Stimulated activated naive CD8-positive, alpha-beta T cell treated with anti-CD3 and anti-CD28 coated beads, Interleukin-15, Interleukin-2, amounts not matched to agents 100 ng/mL and 50 ng/mL, for 24 hours (primary cell): ENCODE results near the gene SKAP2.

ENCODE experiments used
- H3K27ac Mint-ChIP-seq: one replicate; pipeline ENCODE4 v1.8.0; 2021; ENCODE audit warnings: mild to moderate bottlenecking, mixed read lengths
- H3K27me3 Mint-ChIP-seq: one replicate; pipeline ENCODE4 v1.8.0; 2021; ENCODE audit warnings: mixed read lengths
- H3K36me3 Mint-ChIP-seq: one replicate; pipeline ENCODE4 v1.8.0; 2021; ENCODE audit warnings: low read depth, mixed read lengths
- H3K4me1 Mint-ChIP-seq: one replicate; pipeline ENCODE4 v1.8.0; 2021; ENCODE audit warnings: low read depth, mixed read lengths
- H3K4me3 Mint-ChIP-seq: one replicate; pipeline ENCODE4 v1.8.0; 2021; ENCODE audit warnings: mild to moderate bottlenecking, mixed read lengths
- H3K9me3 Mint-ChIP-seq: one replicate; pipeline ENCODE4 v1.8.0; 2021; ENCODE audit warnings: mixed read lengths

SKAP2 gene

DNA sequence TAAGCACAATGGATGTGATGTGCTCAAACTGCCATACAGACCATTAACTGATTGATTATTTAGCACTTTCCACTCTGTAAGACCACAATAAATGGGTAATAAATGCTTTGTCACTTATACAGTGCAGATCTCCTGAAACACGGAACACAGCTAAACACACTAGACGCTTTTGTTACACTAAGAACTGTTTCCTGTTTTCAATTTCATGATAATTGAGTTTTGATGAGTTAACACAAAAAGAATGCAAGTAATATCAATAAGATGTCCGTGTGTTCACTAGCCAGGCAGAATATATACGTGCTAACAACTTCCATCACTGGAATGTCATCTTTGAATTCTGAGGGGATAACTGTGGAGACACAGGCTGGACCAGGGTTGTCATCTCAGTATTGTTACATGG is 178.8 kb downstream of the SKAP2 start:
- Mint-ChIP-seq H3K27ac (no peak overlapping the region), H3K27me3 (peaks cover 20% of the 10 kb centered on the region), H3K4me1 (peaks cover 4% of the 10 kb centered on the region), H3K9me3 (no peaks in the 10 kb centered on the region), H3K36me3 (no peaks in the 10 kb centered on the region), H3K4me3 (no peak overlapping the region)

DNA sequence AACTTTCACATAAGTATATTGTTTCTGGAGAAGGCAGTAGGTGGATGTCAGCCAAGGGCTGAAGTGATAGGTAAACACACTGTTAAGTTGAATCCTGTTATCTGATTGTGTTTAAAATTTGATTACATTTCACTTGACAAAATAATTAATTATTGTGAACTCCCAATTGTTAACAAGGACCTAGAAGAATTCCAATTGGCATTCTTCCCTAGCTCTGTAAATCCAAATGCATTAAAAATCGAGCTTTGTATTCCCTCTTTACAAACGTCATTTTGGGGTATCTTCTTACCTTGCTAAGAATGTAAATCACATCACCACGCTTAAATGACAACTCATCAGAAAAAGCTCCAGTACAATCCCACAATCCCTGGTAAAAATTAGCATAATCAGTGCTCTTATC is 179.9 kb downstream of the SKAP2 start:
- Mint-ChIP-seq H3K27me3 (peaks cover 20% of the 10 kb centered on the region), H3K9me3 (no peaks in the 10 kb centered on the region), H3K4me1 (peaks cover 4% of the 10 kb centered on the region)

DNA sequence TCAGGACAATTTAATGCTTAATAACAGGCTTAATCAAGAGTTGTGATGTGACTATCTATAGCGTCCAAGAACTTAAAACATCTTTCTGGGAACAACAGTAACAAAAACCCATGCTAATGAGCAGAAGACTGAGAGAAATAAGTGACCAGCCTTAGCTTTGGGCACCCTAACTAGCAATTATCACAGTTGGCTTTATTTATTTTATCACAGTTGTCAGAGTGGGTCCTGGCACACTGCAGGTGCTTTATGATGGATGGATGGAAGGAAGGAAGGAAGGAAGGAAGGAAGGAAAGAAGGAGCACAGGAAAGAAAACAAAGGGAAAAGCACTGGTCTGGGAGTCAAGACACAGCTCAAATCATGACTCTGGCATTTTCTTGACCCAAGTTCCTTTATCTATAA is 181.1 kb downstream of the SKAP2 start:
- Mint-ChIP-seq H3K9me3 (no peaks in the 10 kb centered on the region), H3K4me1 (peaks cover 1% of the 10 kb centered on the region), H3K27ac (no peak overlapping the region), H3K27me3 (peaks cover 20% of the 10 kb centered on the region), H3K36me3 (no peaks in the 10 kb centered on the region), H3K4me3 (no peak overlapping the region)

More for the DNA sequence above, 179.9 kb downstream of the SKAP2 start:
- Mint-ChIP-seq H3K4me3 (no peak overlapping the region), H3K36me3 (no peaks in the 10 kb centered on the region), H3K27ac (no peak overlapping the region)

DNA sequence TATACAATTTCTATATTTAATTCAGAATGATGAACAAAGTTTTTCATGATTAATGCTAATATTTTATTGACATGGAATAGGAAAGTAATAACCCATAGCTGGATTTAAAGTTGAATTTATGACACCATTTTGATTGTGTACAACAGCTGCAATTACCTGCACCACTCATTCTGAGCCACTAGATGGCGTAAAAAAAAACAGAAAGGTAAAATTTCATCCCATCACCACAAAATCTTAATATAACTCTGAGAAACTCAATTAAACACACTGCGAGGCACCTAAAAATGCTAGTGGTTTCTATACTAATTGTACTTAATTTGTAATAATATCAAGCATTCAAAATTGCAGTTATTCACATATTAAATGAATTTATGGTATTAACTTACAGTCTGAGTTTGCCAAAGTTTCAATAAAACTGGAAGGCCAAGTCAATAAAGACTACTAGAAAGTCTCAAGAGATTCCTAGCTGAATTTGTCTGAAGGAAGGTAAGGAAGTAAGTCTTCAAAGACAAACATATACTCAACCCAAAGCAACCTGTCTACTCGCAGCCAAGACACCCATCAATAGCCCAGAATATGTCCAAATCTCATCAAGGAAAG is 182.5 kb downstream of the SKAP2 start:
- no peak overlapping the region for H3K4me3 Mint-ChIP-seq
- H3K36me3 Mint-ChIP-seq: no peaks in the 10 kb centered on the region
- H3K27ac Mint-ChIP-seq: no peak overlapping the region
- no peaks in the 10 kb centered on the region for H3K4me1 Mint-ChIP-seq
- peaks cover 20% of the 10 kb centered on the region for H3K27me3 Mint-ChIP-seq
- H3K9me3 Mint-ChIP-seq: no peaks in the 10 kb centered on the region

DNA sequence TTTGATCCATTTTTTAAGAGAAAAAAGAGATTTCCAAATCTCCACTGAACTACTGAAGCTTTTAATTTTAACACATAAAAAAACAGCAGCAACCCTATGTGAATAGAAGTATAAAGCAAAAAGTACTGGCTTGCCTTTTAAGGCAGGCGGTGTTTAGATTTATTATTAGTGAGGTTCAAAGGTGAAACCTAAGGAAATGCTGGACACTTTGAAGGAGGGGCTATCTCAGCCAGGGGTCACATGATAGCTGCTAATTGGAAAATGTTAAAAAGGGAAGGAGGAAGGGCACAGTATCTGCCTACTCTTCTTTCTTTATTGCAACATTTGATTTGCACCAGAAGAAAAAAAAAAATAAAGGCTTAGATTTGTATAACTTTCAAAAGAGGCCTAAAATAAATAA is 183.8 kb downstream of the SKAP2 start:
- peaks cover 18% of the 10 kb centered on the region for H3K27me3 Mint-ChIP-seq
- no peaks in the 10 kb centered on the region for H3K36me3 Mint-ChIP-seq
- H3K27ac Mint-ChIP-seq: no peak overlapping the region
- H3K4me1 Mint-ChIP-seq: no peaks in the 10 kb centered on the region
- H3K4me3 Mint-ChIP-seq: no peak overlapping the region
- no peaks in the 10 kb centered on the region for H3K9me3 Mint-ChIP-seq

DNA sequence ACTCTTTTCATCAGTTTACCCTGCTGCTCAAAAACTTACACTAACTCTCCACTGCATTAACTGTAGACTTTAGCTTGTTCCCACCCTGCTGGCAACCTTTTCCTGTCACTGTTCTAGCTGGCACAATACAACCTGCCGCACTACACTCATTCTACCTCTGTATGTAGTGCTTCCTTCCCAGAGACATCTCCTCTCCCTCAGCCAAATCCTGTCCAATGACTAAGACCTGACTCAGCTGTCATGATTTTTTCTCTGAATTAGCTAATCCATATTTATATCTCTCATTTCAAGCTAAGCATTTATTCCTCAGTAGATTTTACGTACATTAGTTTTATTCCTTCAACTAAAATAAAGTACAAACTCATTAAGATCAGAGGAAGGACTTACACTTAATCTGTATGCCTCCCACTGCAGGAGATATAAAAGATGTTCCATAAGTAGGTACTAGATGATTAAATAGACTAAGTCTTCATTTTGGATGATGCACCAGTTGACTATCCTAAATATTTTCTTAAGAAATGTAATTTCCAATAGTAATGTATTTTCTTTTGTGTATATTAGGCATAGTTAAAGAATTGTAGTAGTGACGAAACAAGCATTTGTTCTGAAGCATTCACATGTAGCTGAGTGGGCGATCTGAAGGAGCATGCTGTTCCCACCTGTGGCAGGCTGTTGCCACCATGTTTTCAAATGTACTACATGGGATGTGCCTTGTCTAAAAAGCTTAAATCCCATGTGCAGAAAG is 189.1 kb downstream of the SKAP2 start:
- H3K4me1 Mint-ChIP-seq: no peaks in the 10 kb centered on the region
- no peaks in the 10 kb centered on the region for H3K9me3 Mint-ChIP-seq
- no peaks in the 10 kb centered on the region for H3K36me3 Mint-ChIP-seq
- no peak overlapping the region for H3K4me3 Mint-ChIP-seq
- H3K27me3 Mint-ChIP-seq: peaks cover 5% of the 10 kb centered on the region
- no peak overlapping the region for H3K27ac Mint-ChIP-seq

DNA sequence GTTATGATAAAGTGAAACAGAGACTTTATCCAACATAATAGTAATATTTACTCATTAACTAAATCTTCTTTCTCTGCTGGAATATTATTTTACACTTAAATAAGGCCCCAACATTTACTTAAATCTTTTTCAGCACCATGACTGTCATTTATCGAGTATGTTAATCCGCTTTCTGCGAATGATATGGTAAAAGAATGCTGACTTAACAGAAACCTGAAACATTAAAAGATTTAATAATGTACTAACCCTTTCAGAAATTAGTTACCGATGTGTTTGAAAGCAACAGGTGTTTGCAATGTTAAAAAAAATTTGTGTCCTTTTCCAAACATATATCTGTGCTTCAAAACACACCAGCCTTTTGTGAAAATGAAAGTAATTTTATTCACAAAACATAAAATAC is 190.5 kb downstream of the SKAP2 start:
- H3K27me3 Mint-ChIP-seq: peaks cover 5% of the 10 kb centered on the region
- no peaks in the 10 kb centered on the region for H3K9me3 Mint-ChIP-seq
- H3K36me3 Mint-ChIP-seq: no peaks in the 10 kb centered on the region
- no peak overlapping the region for H3K27ac Mint-ChIP-seq
- no peak overlapping the region for H3K4me3 Mint-ChIP-seq
- H3K4me1 Mint-ChIP-seq: no peaks in the 10 kb centered on the region

DNA sequence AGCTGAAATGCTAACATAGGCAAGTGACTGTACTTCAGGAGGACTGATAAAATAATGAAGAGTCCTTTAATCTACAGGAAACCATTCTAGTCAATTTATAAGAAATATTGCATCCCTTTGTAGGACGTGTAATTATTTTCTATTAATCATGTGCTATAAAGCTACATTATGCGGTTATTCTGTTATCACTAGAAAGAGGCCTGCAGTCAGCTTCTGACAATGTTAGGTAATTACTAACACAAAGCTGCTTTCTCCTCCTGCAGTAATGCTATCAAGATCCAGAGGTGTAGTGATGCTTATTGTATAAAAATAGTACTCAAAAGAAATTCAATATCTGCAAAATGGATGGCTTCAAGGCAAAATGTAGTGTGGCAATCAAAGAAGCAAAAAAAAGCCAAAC is 191.1 kb downstream of the SKAP2 start:
- Mint-ChIP-seq H3K36me3 (no peaks in the 10 kb centered on the region), H3K27me3 (peaks cover 5% of the 10 kb centered on the region), H3K4me1 (no peaks in the 10 kb centered on the region), H3K9me3 (no peaks in the 10 kb centered on the region), H3K4me3 (no peak overlapping the region), H3K27ac (no peak overlapping the region)

DNA sequence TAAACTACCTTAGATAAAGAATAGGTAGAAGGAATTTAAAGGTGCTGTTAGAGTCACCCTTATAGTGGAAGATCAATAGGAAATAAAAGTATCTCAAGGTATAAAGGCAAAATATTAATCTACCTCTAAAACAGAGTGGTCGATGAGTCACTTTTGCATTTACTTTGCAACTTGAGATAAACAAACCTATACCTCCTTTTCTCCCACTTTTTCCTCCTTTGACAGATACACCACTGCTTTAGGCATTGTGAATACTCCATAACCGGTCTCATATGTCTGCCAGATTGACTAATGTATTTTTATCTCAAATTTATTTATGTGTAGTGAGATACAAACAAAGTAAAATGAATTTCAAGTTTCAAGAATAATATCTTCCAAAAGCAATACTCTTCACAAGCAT is 193.5 kb downstream of the SKAP2 start:
- Mint-ChIP-seq H3K4me1 (peaks cover 3% of the 10 kb centered on the region), H3K36me3 (no peaks in the 10 kb centered on the region), H3K27ac (no peak overlapping the region), H3K27me3 (peaks cover 5% of the 10 kb centered on the region), H3K9me3 (no peaks in the 10 kb centered on the region), H3K4me3 (no peak overlapping the region)

DNA sequence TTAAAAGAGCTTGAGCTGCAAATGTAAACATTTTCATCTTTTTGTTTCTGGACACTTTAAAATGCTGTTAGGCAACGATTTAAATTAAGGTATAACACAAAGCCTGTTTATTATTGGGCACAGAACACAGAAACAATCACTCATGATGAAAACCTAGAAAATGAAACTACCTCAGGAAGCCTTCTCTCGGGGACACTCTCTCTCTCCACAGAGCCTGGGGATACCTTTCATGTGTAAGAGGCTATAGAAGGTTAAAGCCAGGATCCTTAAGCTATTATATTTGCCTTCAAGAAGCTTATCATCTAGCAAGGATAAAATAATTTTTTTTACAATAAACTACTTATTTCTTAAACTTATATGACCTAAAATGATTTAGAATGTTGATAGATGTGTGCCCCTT is 194.1 kb downstream of the SKAP2 start:
- Mint-ChIP-seq H3K36me3 (no peaks in the 10 kb centered on the region), H3K4me3 (no peak overlapping the region), H3K4me1 (peaks cover 6% of the 10 kb centered on the region), H3K27me3 (peaks cover 5% of the 10 kb centered on the region), H3K27ac (no peak overlapping the region), H3K9me3 (no peaks in the 10 kb centered on the region)

DNA sequence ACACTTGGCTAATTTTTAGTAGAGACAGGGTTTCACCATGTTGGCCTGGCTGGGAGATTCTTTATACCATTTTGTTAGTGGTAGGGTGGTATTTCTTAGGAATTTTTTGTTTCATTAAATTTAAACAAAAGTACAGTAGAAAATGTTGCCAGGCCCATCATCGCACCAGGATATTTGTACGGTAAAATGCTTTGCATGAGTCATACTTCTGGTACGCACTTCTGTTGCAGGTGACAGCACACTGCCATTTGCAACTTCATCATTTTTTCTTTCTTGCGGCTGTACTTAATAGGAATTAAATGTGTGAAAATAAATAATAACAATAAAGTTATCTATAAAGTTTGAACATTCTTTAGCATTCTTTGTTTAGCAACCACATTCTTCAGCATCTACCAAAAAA is 195.6 kb downstream of the SKAP2 start:
- Mint-ChIP-seq H3K27me3 (no peaks in the 10 kb centered on the region), H3K4me3 (no peak overlapping the region), H3K9me3 (no peaks in the 10 kb centered on the region), H3K36me3 (no peaks in the 10 kb centered on the region), H3K27ac (no peak overlapping the region), H3K4me1 (peaks cover 17% of the 10 kb centered on the region)

DNA sequence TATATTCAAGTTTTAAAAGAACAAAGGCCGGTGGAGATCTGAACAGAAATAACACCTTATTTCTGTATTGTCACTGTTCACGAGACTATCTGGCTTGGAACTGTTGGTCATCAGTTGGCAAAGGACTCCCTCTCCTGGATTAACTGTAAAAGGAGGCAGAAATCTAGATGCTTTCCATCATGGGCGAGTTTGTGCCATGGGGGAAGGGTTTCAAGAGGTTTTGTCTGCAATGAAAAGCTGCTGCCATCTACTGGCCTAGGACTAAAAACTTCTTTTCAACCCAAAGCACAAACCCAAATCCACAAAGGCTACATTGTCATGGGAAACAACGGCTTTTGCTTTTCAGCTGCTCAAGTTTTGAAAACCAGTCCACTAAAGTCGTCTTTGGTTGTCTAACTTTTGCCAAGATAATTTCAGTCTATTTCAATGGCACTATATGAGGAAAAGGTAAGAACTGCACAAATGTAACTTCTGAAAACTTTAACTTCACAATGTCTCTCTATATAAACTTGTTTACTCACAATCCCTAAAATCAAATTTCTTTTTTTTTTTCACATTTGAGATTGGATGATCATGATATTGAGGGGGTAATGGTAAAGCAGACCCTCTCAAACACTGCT is 196.8 kb downstream of the SKAP2 start:
- Mint-ChIP-seq H3K27me3 (no peaks in the 10 kb centered on the region), H3K4me1 (peaks cover 17% of the 10 kb centered on the region), H3K9me3 (no peaks in the 10 kb centered on the region), H3K4me3 (no peak overlapping the region), H3K27ac (no peak overlapping the region), H3K36me3 (no peaks in the 10 kb centered on the region)

DNA sequence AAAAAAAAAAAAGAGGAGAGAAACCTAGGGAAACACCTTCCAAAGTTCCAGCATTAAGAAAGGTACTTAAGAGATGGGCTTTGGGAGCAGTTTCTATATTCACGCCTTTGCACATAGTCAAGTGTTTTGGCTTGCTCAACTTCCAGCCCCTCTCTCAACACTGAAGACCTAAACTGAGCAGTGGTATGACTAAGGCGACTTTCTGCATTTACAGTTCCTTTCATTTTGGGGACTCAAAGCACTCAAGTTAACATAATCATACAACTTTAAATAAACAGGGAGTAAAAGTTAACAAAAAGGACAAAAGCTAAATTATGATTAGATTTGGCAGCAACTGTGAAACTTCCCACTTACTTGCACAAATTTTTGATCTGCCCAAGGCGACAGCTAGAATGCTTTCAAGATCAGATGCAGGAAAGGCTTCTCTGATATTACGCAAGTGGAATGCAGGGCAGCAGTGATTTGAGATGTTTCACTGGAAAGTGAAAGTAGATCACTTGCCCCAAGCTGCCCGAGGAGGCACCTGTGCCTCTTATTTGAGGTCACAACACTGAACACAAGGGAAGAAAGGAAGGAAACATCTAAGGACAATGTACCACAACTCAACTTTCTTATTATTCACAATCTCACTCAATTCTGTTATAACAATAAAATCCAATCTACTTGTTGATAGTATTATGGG is 199.5 kb downstream of the SKAP2 start:
- H3K27ac Mint-ChIP-seq: no peak overlapping the region
- no peaks in the 10 kb centered on the region for H3K27me3 Mint-ChIP-seq
- H3K4me3 Mint-ChIP-seq: peak overlapping the region; percentile 28
- no peaks in the 10 kb centered on the region for H3K36me3 Mint-ChIP-seq
- peaks cover 17% of the 10 kb centered on the region for H3K4me1 Mint-ChIP-seq
- H3K9me3 Mint-ChIP-seq: no peaks in the 10 kb centered on the region

DNA sequence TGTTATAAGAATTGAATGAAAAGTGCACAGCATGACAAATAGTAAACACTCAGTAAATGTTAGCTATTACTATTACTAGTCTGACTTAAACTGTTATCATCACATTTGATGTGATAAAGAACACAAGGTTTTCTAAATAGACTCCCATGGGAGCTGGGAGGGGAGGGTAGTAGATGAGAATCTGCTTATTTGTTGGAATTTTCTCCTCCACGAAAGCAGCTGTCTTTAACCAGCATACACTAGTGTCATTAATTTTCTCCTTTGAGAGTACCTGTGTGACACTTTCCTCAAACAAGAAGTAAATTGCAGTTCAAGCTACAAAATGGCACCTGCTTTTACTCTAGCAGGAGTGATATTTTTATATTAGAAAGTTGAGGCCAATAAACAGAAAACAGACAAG is 200.1 kb downstream of the SKAP2 start:
- no peaks in the 10 kb centered on the region for H3K9me3 Mint-ChIP-seq
- no peak overlapping the region for H3K4me3 Mint-ChIP-seq
- H3K27me3 Mint-ChIP-seq: no peaks in the 10 kb centered on the region
- no peaks in the 10 kb centered on the region for H3K36me3 Mint-ChIP-seq
- no peak overlapping the region for H3K27ac Mint-ChIP-seq
- peaks cover 17% of the 10 kb centered on the region for H3K4me1 Mint-ChIP-seq

DNA sequence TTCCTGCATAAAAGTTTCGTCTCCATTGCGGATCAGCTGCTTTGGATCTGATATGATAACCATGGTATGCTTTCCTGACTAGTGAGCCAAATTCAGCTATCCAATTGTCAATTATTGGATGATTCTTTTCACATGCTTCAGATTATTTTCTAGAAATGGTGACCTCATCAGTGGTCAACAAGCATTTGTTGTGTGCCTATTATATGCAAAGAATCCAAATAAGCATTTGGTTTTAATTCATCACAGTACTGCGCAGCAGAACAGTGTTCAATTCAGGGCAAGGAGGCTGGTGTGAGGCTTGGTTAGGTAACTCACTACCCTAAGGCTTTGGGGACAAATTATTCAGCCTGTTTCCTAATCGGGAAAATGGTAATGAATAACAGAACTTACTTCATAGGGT is 200.5 kb downstream of the SKAP2 start:
- H3K27me3 Mint-ChIP-seq: no peaks in the 10 kb centered on the region
- H3K4me3 Mint-ChIP-seq: no peak overlapping the region
- no peaks in the 10 kb centered on the region for H3K36me3 Mint-ChIP-seq
- no peaks in the 10 kb centered on the region for H3K9me3 Mint-ChIP-seq
- H3K27ac Mint-ChIP-seq: no peak overlapping the region
- H3K4me1 Mint-ChIP-seq: peaks cover 17% of the 10 kb centered on the region
